Hematopoietic multipotent progenitor cell treated with erythropoietin and hydrocortisone succinate and interleukin-3 and kit ligand, for 4 days (in vitro differentiated cells): ENCODE results near the gene SFTPB.

ENCODE experiments used
- DNase-seq: peaks from one replicate; pipeline ENCODE4 v3.0.0-alpha.2; 2015

The SFTPB gene

GRCh38 chr2:85702172-85702571 is 34.2 kb upstream of the SFTPB start:
- no peak for DNase-seq

- DNase-seq = no peak
Measured at GRCh38 chr2:85699325-85699724, 31.3 kb upstream of the SFTPB start.

GRCh38 chr2:85698880-85699254 is 30.9 kb upstream of the SFTPB start:
- no peak for DNase-seq

GRCh38 chr2:85698184-85698879 is 30.3 kb upstream of the SFTPB start:
- DNase-seq = peak; percentile 60

- DNase-seq = no peak
Measured at GRCh38 chr2:85697716-85698115, 29.7 kb upstream of the SFTPB start.

- no peak for DNase-seq
Measured at GRCh38 chr2:85697096-85697495, 29.1 kb upstream of the SFTPB start.

GRCh38 chr2:85695691-85696668 is 28.0 kb upstream of the SFTPB start:
- peak; percentile 37 for DNase-seq

- no peak for DNase-seq
Measured at GRCh38 chr2:85695121-85695520, 27.1 kb upstream of the SFTPB start.

GRCh38 chr2:85694052-85695025 is 26.3 kb upstream of the SFTPB start, which contains the start of gene GNLY:
GNLY (plus strand) TSS chr2:85694358; CDS start chr2:85694419, 61 bp downstream.
- no peak for DNase-seq

GRCh38 chr2:85692039-85692645 is 24.1 kb upstream of the SFTPB start:
- DNase-seq = no peak

- DNase-seq = no peak
Measured at GRCh38 chr2:85690932-85691331, 22.9 kb upstream of the SFTPB start.

GRCh38 chr2:85684806-85685205 is 16.8 kb upstream of the SFTPB start:
- peak; percentile 40 for DNase-seq

GRCh38 chr2:85684380-85684779 is 16.4 kb upstream of the SFTPB start:
- DNase-seq = no peak

- no peak for DNase-seq
Measured at GRCh38 chr2:85682378-85682777, 14.4 kb upstream of the SFTPB start.

GRCh38 chr2:85681776-85682175 is 13.8 kb upstream of the SFTPB start:
- DNase-seq = no peak

- DNase-seq = no peak
Measured at GRCh38 chr2:85681372-85681763, 13.4 kb upstream of the SFTPB start.

- no peak for DNase-seq
Measured at GRCh38 chr2:85680707-85681371, 12.8 kb upstream of the SFTPB start.

GRCh38 chr2:85678794-85679672 is 11.0 kb upstream of the SFTPB start:
- peak; percentile 84 for DNase-seq

GRCh38 chr2:85678377-85678776 is 10.4 kb upstream of the SFTPB start:
- DNase-seq = peak; percentile 92

GRCh38 chr2:85675866-85676548 is 8.0 kb upstream of the SFTPB start:
- DNase-seq = peak; percentile 26
